Measurements from ENCODE around the gene PIGQ.

PIGQ gene

DNA sequence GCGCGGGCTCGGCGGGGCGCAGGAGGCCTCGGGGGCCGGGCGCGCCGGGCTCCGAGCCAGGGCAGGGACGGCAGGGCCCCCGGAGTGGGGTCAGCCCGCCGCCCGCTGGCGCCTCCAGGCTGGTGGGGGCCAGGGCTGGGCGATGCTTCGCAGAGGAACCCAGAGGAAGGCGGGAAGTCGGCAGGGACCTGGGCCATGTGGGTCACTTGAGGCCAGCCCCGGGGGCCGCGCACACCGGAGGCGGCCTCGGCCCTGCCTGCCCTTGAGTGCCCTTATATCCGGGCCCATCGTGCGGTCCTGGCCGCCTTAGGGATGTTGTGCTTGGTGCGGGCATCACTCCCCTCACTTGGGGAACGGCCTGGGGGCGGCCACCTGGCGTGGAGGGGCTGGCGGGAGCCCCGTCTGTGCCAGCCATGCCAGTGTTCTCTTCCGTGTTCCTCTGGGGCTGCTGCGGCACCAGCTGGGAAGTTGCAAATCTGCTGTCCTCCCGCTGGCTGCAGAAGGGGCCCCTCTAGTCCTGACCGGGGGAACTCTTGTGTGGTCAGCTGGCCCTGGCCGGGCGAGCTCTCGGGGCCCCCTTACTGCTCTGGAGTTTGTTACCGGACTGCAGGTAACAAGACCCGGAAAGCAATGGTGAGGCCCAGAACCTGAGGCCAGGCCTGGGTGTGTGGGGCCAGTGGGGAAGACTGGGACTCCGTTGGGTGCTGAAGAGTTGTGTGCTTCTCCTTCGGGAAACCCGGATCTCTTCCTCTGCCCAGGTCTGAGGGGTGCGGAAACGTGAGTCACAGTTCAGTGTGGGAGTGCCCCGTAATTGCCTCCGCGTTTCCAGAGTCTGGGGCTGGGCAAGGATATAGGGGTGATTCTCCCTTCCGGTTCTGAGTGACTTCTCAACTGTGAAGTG, 41.4 kb upstream of the PIGQ start:
- DNase-seq (ENCODE audit: low read depth), result peak; percentile 82
- TF ChIP-seq CTCF (IDR thresholded peaks at IDR 0.05; ENCODE audit: insufficient read depth, low read depth, low read length, missing control alignments), result no peak
- peak overlapping the region; percentile 76 for H3K4me3 ChIP-seq (ENCODE audit: low read length)

DNA sequence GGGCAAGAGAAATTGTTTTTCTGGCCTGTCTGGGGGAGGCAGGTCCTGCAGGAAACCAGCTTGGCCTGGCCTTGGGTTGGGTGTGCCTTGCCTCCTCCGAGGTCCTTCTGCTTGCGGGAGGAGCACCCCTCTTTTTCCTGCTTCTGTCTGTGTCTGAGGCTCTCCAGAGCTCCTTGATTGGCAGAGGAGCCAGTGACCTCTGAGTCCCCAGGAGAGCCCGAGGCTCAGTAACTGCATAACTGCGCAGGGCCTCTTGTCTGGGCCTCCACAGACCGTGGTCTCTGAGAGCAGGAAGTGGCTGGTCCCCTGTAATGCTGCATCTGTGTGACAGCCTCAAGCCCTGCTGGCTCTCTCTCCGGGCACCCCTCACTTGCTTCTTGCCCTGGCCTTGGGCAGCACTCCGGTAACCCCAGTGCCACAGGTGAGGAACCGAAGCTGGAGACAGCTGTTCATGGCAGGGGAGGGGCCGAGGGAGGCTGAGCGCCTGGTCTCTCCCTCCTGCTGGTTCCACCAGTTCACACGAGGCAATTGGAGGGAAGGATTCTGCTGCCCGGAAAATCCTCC, 40.7 kb upstream of the PIGQ start:
- TF ChIP-seq CTCF (IDR thresholded peaks at IDR 0.05; ENCODE audit: insufficient read depth, low read depth, low read length, missing control alignments), result no peak
- peak overlapping the region; percentile 76 for H3K4me3 ChIP-seq (ENCODE audit: low read length)
- no peak for DNase-seq (ENCODE audit: low read depth)

DNA sequence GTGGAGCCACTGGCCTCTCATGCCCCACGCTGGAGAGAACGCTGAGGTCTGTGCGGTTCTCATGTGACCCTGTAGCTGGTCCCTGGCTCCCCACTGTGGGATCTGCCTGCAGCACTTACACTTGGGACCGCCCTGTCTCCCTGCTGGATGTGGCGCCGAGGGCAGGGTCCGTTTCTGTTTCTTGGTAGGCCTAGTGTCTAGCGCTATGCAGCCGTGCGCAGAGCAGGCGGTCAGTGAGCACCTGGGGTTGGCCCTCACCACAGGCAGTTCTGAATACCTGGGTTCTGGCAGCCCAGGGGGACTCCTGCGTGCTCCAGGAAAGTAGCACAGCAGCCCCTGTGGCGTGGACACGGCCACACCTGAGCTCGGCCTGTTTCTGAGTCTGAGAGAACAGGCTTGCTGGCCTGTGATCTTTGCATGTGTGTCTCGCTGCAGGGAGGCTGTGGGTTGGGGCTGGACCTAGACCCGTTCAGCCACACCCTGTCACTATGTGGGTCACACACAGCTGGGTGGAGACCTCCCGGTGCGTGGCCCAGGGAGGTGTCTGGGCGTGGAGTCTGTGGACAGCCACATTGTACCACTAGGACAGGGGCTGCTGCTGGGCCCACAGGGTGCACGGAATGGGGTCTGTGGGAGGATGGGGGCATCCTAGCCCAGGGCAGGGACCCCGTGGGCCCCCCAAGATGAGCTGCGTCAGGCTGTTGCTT, 39.5 kb upstream of the PIGQ start:
- H3K4me3 ChIP-seq (ENCODE audit: low read length), result no peak overlapping the region
- TF ChIP-seq CTCF (IDR thresholded peaks at IDR 0.05; ENCODE audit: insufficient read depth, low read depth, low read length, missing control alignments), result no peak
- DNase-seq (ENCODE audit: low read depth), result no peak

DNA sequence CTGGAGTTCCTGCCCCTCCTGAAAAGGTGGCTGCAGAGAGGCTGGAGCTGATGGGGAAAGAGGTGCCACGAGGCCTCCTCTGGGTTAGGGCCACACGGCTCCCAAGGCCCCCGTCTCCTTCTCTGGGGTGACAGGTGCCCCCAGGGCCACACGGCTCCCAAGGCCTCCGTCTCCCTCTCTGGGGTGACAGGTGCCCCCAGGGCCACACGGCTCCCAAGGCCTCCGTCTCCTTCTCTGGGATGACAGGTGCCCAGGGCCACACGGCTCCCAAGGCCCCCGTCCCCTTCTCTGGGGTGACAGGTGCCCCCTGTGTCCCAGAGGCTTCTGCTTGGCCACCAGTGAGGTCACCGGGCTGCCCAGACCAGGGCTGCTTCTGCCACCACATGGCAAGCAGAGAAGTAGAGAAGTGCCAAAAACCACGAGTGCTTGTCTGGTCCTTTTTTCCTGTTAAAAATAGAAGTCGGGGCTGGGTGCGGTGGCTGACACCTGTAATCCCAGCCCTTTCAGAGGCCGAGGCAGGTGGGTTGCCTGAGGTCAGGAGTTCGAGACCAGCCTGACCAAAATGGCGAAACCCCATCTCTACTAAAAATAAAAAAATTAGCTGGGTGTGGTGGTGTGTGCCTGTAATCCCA, 38.2 kb upstream of the PIGQ start:
- H3K4me3 ChIP-seq (ENCODE audit: low read length), result no peak overlapping the region
- no peak for DNase-seq (ENCODE audit: low read depth)
- TF ChIP-seq CTCF (IDR thresholded peaks at IDR 0.05; ENCODE audit: insufficient read depth, low read depth, low read length, missing control alignments), result no peak

GRCh38 chr16:533391-534123, 36.2 kb upstream of the PIGQ start:
- H3K4me3 ChIP-seq (ENCODE audit: low read length), result no peak overlapping the region
- TF ChIP-seq CTCF (IDR thresholded peaks at IDR 0.05; ENCODE audit: insufficient read depth, low read depth, low read length, missing control alignments), result no peak
- DNase-seq (ENCODE audit: low read depth), result peak; percentile 14

GRCh38 chr16:534135-534534, 35.6 kb upstream of the PIGQ start:
- TF ChIP-seq CTCF (IDR thresholded peaks at IDR 0.05; ENCODE audit: insufficient read depth, low read depth, low read length, missing control alignments), result no peak
- no peak overlapping the region for H3K4me3 ChIP-seq (ENCODE audit: low read length)
- DNase-seq (ENCODE audit: low read depth), result no peak

Measured in epithelial cell of esophagus (primary cell).